SJCRH30 (cell line): ENCODE results near the gene NAT16. TPM values are rescaled to one million over a fixed set of nuclear protein-coding genes. Genes with fewer than 3 reads are reported as not detected.
"Not testable (repeated sequence)": the region's sequence is repeated elsewhere in the genome, so short reads cannot be mapped to it uniquely, and the experiment has no call there.

Experiments
- DNase-seq, 2 experiments: peaks; one replicate each; pipeline ENCODE4 v3.0.0-alpha.2; 2015 to 2020
- H3K27ac ChIP-seq: fragments of 250-450 bp; sonication (Bioruptor Pico); 2 replicates; pipeline ENCODE4 v1.5.1; 2020; ENCODE audit warnings: mild to moderate bottlenecking, moderate library complexity
- H3K27me3 ChIP-seq: fragments of 250-450 bp; sonication (Bioruptor Pico); 2 replicates; pipeline ENCODE4 v1.5.1; 2020; ENCODE audit warnings: mild to moderate bottlenecking, moderate library complexity
- H3K36me3 ChIP-seq: fragments of 250-450 bp; sonication (Bioruptor Pico); 2 replicates; pipeline ENCODE4 v1.5.1; 2020; ENCODE audit warnings: mild to moderate bottlenecking, moderate library complexity
- H3K4me1 ChIP-seq: fragments of 250-450 bp; sonication (Bioruptor Pico); 2 replicates; pipeline ENCODE4 v1.5.1; 2020; ENCODE audit warnings: mild to moderate bottlenecking, moderate library complexity
- H3K4me3 ChIP-seq: fragments of 250-450 bp; sonication (Bioruptor Pico); 2 replicates; pipeline ENCODE4 v1.5.1; 2020; ENCODE audit warnings: mild to moderate bottlenecking, moderate library complexity
- H3K9me3 ChIP-seq: fragments of 250-450 bp; sonication (Bioruptor Pico); replicated peaks from 2 replicates; pipeline ENCODE4 v1.5.1; 2020; ENCODE audit warnings: mild to moderate bottlenecking, moderate library complexity
- total RNA-seq: library from RNA; depleted of rRNA; stranded (reverse); fragments of >200 nt; shearing (Covaris generic); gene quantifications from 2 replicates; pipeline ENCODE4 v1.2.3, GENCODE V29; 2014

Gene NAT16
- total RNA-seq, 1 experiment from 2014 or later = not detected

DNA sequence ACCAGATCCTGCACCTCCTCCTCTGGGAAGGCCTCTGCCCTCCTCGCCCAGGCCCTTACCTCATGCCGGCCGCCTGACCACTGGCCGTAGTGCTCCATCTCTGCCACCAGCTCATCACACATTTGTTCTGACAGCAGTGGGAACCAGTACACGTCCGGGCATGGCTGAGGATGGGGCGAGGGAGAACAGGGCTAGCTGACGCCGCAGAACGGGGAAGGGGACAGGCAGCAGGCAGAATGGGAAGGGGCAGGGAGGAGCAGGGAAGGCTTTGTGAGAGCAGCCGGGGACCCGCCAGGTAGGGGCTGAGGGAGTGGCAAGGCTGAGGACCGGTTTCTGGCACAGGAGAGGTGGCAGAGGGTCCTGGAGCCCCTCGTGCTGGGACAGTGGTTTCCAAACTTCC lies 28.7 kb upstream of the NAT16 start:
- no peaks in the 10 kb centered on the region for H3K9me3 ChIP-seq
- DNase-seq = no peak
- no peaks in the 10 kb centered on the region for H3K4me1 ChIP-seq
- H3K27ac ChIP-seq = no peak overlapping the region
- H3K27me3 ChIP-seq = no peaks in the 10 kb centered on the region
- no peak overlapping the region for H3K4me3 ChIP-seq
- peaks cover 15% of the 10 kb centered on the region for H3K36me3 ChIP-seq

DNA sequence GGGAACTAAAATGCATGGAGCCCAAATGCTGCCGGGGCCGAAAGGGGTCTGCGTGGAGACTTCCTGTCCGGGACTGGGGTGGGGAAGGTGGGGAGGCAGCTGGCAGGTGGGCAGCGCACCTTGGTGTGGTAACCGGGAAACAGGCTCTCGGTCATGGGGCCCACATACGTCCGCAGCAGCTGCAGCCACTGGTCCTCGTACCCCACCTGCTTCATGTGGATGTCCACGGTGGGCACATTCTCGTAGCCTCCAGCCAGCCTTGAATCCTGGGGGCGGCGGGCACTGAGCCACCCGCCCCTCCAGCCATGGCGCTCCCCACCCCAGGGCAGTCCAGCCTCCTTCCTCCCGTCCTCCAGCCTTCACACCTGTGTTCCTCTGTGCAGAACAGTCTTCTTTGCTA lies 27.4 kb upstream of the NAT16 start:
- Histone ChIP-seq H3K4me3 (no peak overlapping the region), H3K4me1 (no peaks in the 10 kb centered on the region), H3K36me3 (peaks cover 15% of the 10 kb centered on the region), H3K27me3 (peaks cover under 1% of the 10 kb centered on the region; the same call in 1 of the 2 replicates), H3K9me3 (no peaks in the 10 kb centered on the region), H3K27ac (no peak overlapping the region)
- DNase-seq = no peak

DNA sequence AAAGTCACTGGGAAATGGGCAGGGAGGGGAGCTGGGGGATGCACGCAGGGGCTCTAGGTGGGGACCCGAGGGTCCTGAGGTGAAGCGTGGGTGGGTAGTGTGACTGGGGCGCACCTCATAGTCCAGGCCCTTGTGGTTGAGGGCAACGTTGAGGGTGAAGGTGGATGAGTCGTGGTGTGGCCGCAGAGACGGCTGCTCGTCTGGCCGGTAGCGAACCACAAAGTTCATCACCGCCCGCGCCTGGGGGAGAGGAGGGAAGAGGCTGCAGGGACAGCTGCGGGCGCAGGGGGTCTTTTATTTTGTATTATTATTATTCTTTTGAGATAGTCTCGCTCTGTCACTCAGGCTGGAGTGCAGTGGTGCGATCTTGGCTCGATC lies 26.6 kb upstream of the NAT16 start:
- Histone ChIP-seq H3K9me3 (no peaks in the 10 kb centered on the region), H3K27ac (no peak overlapping the region), H3K27me3 (peaks cover 7% of the 10 kb centered on the region; the same call in 1 of the 2 replicates), H3K4me1 (no peaks in the 10 kb centered on the region), H3K4me3 (no peak overlapping the region), H3K36me3 (peaks cover 15% of the 10 kb centered on the region)
- no peak for DNase-seq

DNA sequence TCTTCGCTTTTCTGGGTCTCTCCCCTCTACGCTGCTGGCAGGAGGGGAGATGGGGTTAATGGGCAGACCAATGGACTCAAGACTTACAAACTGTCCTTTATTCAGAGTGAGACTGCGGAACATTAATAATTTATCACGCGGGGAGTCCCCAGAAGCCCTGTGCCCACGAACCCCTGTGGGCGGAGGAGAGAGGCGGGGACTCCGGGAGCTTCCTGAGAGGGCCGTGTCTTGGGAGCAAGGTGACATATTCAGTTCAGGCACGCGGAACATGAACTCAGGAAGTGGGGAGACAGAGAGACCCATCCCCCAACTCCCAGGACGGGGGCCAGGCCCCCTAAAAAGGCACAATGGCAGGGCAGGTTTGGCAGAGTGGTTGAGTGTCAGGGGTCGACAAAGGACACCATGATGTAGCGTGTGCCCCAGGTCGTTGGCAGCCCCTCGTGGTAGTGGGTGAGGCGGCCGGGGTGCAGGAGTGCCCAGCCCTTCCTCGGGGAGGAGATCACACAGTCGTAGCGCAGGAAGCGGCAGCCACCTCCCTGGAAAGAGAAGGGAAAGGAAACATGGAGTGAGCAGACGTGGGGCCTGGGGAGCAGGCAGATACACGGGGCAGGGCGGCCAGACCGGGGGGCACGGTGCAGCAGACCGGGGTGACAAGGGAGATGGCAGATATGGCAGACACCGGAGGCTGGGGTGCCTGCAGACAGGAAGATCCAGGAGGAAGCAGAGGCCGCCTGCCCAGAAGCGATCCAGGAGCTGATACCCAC lies 26.0 kb upstream of the NAT16 start:
- Histone ChIP-seq H3K36me3 (peaks cover 12% of the 10 kb centered on the region; the same call in 1 of the 2 replicates), H3K4me3 (no peak overlapping the region), H3K9me3 (no peaks in the 10 kb centered on the region), H3K27me3 (peaks cover 8% of the 10 kb centered on the region; the same call in 1 of the 2 replicates), H3K4me1 (no peaks in the 10 kb centered on the region), H3K27ac (no peak overlapping the region)
- no peak for DNase-seq

DNA sequence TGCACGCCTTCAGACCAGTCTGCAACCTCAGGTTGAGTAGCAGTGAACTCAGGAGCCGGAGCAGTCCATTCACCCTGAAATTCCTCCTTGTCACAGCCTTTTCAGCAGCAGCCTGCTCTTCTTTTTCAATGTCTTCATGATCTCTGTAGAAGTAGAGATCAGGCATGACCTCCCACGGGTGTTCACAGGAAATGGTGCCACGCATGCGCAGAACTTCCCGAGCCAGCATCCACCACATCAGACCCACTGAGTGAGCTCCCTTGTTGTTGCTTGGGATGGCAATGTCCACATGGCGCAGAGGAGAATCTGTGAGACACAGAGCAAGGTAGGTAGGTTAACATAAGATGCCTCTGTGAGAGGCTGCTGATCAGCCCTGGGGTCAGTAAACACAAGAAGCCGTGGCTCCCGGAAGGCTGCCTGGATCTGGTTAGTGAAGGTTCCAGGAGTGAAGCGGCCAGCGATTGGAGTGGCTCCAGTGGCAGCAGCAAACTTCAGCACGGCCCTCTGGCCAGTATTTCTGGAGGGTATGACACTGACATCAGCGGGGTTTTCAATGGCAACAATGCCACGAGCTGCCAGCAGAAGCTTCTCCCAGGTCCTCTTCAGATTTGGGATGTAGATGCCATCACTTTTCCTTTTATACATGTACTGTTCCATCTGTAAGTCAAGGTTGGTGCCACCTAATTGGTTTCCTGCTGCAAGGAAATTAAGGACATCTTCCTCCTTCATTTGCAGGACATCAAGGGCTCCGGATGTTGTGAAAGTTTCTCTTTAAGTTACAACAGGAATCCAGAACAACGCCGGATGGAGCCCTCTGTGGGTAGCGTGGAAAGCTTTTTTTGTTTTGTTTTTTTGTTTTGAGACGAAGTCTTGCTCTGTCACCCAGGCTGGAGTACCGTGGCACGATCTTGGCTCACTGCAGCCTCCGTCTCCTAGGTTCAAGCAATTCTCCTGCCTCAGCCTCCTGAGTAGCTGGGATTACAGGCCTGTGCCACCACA lies 23.9 kb upstream of the NAT16 start:
- H3K36me3 ChIP-seq, H3K4me3 ChIP-seq, DNase-seq, H3K27ac ChIP-seq, H3K4me1 ChIP-seq, H3K9me3 ChIP-seq: not testable (repeated sequence)
- H3K27me3 ChIP-seq = peaks cover 13% of the 10 kb centered on the region; the same call in 1 of the 2 replicates

DNA sequence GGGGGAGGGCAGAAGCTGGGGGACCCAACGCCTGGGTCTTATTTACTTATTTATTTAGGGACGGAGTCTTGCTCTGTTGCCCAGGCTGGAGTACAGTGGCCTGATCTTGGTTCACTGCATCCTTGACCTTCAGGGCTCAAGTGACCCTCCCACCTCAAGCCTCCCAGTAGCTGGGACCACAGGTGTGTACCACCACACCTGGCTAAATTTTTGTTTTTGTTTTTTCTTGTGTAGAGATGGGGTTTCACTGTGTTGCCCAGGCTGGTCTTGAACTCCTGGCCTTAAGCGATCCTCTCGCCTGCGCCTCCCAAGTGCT lies 22.5 kb upstream of the NAT16 start:
- no peak for DNase-seq
- no peaks in the 10 kb centered on the region for H3K4me1 ChIP-seq
- H3K27me3 ChIP-seq = peaks cover 13% of the 10 kb centered on the region; the same call in 1 of the 2 replicates
- H3K36me3 ChIP-seq = peaks cover 5% of the 10 kb centered on the region; the same call in 1 of the 2 replicates
- no peaks in the 10 kb centered on the region for H3K9me3 ChIP-seq
- no peak overlapping the region for H3K27ac ChIP-seq
- no peak overlapping the region for H3K4me3 ChIP-seq

DNA sequence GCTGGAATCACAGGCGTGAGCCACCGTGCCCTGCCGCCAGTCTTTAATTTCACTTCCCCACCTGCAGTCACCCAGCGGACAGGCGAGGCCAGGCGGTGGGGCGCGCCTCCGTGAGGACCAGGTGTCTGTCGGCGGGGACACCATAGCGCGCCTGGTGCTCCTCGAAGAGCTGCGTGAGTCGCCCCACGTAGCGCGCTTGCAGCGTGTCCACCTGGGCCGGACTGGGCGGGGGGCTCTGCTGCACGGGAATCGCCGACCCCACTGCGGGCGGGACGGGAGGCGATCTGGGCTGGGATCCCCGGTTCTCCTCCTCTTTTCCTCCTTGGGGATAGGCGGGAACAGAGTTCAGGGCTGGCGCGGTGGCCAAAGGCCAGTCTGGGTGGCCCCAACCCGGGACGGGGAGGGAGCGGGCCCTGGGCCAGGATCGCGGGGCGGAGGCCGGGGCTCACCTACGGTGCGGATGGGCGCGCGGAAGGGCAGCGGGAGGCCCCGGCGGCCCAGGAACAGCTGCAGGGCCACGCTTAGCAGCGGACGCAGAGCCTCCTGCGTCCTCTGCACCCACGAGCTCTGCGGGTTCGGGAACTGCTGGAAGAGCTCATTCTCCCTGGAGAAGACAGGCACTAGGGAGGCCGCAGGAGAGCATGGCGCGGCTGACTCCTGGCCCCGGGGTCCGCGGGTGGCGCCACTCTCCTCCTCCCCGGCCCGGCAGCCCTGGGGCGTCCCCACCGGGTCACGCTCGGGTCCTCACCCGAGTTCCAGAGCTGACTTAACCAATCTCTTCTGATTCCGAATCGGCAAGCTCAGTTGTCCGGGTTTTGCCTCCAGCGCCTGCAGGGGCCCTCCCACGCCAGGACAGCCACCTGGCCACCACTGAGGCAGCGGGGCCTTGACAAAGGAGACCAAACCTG lies 21.9 kb upstream of the NAT16 start:
- Histone ChIP-seq H3K27me3 (peaks cover 13% of the 10 kb centered on the region; the same call in 1 of the 2 replicates), H3K27ac (no peak overlapping the region)
- peak in 1 of 2 experiments; percentile 23 for DNase-seq

DNA sequence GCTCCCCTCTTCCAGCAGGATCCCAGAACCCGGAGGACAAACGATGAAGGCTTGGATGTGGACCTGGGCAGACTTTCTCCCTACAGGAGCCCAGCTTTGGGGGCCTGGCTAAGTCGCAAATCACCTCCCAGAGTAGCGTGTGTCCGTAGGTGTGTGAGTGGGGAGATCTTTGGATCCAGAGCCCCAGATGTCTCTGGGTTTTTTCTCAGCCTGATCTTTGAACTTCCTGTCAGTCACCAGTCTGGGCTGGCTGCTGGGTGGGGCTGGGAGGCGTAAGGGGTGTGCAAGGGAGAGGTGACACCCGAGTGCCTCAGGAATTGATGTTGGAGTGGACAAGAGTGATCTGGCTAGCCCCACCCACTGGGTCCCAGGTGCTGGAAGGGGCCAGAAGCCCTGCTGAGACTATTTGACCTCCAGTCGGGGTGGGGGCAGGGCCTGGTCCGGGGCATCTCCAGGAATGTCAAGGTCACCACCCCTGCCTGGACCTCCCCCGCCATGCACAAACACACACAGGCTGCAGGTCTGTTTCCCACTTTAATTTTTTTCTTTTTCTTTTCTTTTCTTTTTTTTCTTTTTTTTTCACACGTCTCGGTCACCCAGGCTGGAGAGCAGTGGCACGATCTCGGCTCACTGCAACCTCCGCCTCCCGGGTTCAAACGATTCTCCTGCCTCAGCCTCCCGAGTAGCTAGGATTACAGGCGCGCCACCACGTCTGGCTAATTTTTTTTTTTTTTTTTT lies 20.9 kb upstream of the NAT16 start, which contains the start of gene MOGAT3:
Gene MOGAT3, minus strand, starts transcription at position 175 of the 738 bp plus-strand sequence. CDS start 182 bp downstream, outside the sequence.
- H3K27me3 ChIP-seq = peaks cover 13% of the 10 kb centered on the region; the same call in 1 of the 2 replicates
- no peaks in the 10 kb centered on the region for H3K9me3 ChIP-seq
- H3K4me3 ChIP-seq = no peak within 1 kb of the TSS
- no peaks in the 10 kb centered on the region for H3K4me1 ChIP-seq
- no peak within 1 kb of the TSS for H3K27ac ChIP-seq
- peaks cover 2% of the 10 kb centered on the region; the same call in 1 of the 2 replicates for H3K36me3 ChIP-seq
- no peak for DNase-seq

More for the DNA sequence above, 21.9 kb upstream of the NAT16 start:
- Histone ChIP-seq H3K4me3 (no peak overlapping the region), H3K36me3 (peaks cover 5% of the 10 kb centered on the region; the same call in 1 of the 2 replicates), H3K9me3 (no peaks in the 10 kb centered on the region), H3K4me1 (no peaks in the 10 kb centered on the region)

DNA sequence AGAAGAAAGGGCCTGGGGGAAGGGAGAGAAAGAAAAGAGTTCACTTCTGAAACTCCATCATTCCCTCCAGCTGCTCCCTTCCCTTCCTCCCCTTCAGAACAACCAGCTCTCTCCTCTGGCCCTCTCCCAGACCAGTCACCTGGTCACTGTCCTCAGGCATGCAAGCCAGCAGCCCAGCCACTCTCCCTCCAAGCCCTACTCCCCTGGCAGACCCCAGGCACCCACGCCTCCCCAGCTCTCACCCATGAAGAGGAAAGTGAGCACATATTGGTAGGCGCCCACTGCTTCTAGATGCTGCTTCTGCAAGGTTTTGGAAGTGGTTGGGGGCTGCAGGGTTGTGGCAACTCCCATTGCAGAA lies 20.4 kb upstream of the NAT16 start:
- Histone ChIP-seq H3K4me1 (no peaks in the 10 kb centered on the region), H3K9me3 (no peaks in the 10 kb centered on the region), H3K27ac (no peak overlapping the region), H3K27me3 (peaks cover 13% of the 10 kb centered on the region; the same call in 1 of the 2 replicates), H3K4me3 (no peak overlapping the region), H3K36me3 (no peaks in the 10 kb centered on the region)
- no peak for DNase-seq

DNA sequence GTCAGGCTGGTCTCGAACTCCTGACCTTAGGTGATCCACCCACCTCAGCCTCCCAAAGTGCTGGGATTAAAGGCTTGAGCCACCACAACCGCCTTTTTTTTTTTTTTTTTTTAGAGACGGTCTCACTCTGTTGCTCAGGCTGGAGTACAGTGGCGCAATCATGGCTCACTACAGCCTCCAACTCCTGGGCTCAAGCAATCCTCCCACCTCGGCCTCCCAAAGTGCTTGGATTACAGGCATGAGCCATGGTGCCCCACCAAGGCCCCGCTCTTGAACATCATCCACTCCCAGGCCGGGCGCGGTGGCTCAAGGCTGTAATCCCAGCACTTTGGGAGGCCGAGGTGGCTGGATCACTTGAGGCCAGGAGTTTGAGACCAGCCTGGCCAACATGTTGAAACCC lies 19.4 kb upstream of the NAT16 start:
- not testable (repeated sequence) for H3K36me3 ChIP-seq, H3K9me3 ChIP-seq, H3K4me1 ChIP-seq, H3K27ac ChIP-seq, H3K4me3 ChIP-seq, DNase-seq
- peaks cover 13% of the 10 kb centered on the region; the same call in 1 of the 2 replicates for H3K27me3 ChIP-seq

DNA sequence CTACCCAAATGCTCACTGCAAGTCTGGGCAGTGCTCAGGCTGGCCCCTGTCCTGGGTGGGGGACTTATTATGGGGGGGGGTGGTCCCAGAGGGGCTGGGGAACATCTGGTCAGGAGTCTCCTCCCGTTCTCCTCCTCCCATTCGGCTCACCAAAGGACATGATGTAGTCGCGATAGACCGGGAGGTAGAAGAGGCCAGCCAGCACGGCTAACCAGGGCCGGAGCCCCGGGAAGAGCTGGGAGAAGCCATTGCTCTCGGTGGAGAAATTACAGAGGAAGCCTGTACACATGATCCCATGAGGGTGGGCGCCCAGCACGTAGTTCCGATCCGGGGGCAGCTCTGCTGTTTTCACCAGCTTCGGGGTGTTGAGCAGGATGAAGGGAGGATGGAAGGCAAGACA lies 18.4 kb upstream of the NAT16 start:
- H3K4me3 ChIP-seq = no peak overlapping the region
- no peaks in the 10 kb centered on the region for H3K4me1 ChIP-seq
- no peaks in the 10 kb centered on the region for H3K9me3 ChIP-seq
- no peaks in the 10 kb centered on the region for H3K36me3 ChIP-seq
- no peak for DNase-seq
- no peak overlapping the region for H3K27ac ChIP-seq
- H3K27me3 ChIP-seq = peaks cover 13% of the 10 kb centered on the region; the same call in 1 of the 2 replicates

DNA sequence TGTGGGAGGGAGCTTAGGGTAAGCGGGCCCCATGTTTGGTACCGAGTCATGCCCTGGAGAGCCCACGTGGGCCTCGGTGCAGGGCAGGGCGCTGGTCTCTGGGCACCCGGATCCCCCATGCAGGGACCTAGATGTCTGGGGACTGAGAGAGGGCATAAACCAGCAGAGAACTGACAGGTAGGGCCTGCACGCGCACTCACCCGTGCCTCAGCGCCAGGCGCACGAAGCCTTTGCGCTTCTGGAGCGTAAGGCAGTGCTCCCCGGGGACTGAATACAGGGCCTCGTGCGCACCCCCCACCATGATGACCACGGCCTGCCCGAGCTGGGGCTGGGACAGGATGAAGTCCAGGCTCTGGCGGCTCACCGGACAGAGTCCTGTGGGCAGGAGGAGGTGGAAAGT lies 17.9 kb upstream of the NAT16 start:
- Histone ChIP-seq H3K27me3 (peaks cover 13% of the 10 kb centered on the region; the same call in 1 of the 2 replicates), H3K27ac (no peak overlapping the region), H3K36me3 (no peaks in the 10 kb centered on the region), H3K4me1 (no peaks in the 10 kb centered on the region), H3K9me3 (no peaks in the 10 kb centered on the region), H3K4me3 (no peak overlapping the region)
- DNase-seq = no peak

DNA sequence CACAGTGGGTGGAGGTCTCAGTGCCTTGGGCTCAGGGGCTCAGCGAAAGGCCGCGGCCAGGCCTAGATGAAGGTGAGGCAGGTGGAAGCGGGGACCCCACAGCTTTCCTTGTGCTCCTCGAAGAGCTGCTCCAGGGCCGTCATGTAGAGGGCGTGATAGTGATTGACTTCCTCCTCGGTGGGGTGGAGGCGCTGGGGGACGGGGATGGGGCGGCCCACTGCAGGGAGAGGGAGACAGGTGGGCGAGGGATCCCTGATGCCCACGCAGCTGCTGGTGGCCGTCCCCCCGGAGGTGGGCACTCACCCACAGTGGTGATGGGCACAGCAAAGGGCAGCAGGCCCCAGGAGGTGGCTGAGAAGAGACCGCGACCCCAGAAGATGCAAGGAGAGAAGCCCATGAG lies 15.8 kb upstream of the NAT16 start:
- H3K36me3 ChIP-seq = no peaks in the 10 kb centered on the region
- H3K9me3 ChIP-seq = no peaks in the 10 kb centered on the region
- H3K27me3 ChIP-seq = peaks cover 7% of the 10 kb centered on the region; the same call in 1 of the 2 replicates
- no peak for DNase-seq
- no peak overlapping the region for H3K27ac ChIP-seq
- H3K4me1 ChIP-seq = no peaks in the 10 kb centered on the region
- no peak overlapping the region for H3K4me3 ChIP-seq
